NCI-H524 treated with DMSO at 0.1 percent for 48 hours (cell line): ENCODE data around the gene ZNF273.
A peak's percentile ranks its signal among the peaks of the same experiment; 100 is the strongest.
"Not testable (repeated sequence)": the region's sequence is repeated elsewhere in the genome, so short reads cannot be mapped to it uniquely, and the experiment has no call there.

Source experiments
- DNase-seq: peaks from one replicate; lab custom pipeline; 2025; lab: John Stamatoyannopoulos, UW

Gene ZNF273

GRCh38 chr7:64944667-64945502 lies 41.8 kb downstream of the ZNF273 start:
- not testable (repeated sequence) for DNase-seq

DNA sequence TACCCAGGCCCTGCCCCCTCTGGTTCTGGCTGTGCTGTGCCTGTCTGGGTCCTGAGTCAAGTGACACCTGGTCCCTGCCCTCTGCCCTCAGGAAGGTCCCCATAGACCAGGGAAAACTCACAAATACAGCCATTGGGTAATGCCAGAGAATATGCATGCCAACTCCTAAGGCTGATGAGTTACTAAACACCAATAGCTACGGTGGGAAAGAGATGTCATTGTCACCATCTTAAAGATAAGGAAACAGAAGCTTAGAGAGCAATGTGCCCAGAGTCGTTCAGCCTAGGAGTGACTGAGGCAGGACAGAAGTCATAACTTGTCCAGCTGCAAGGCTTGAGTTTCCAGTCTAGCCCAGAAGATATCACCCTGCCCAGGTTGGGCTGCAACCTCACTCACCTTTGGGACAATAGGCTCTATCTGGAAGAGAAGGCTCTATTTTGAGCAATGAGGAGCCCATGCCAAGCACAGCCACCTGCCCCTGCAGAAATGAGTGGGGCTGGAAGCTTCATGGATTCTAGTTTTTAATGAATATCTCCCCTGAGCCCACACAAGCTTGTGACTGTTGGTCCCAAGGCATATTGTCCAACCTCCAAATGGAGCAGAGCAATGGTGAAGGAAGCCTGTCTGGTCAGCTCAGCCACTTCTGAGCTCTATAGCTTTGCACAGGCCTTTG lies 42.6 kb downstream of the ZNF273 start:
- no peak for DNase-seq

DNA sequence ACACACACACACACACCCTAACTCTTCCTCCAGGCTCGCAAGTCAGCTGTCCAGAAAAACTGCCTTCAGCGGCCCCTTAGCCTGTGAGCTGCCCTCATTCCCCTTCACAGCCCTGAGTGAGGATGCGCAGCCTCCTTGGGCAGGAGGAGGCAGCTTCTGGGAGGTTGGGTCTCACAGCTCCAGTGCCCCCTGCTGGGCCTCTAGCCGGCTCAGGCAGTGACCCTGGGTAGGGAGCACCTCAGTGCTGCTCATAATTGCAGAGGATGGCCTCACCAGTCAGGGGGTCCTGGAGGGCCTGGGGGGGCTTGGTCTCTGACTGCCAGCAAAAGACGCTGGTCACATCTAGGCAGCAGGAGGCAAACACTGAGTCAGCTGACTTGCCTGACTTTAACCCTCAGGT lies 43.7 kb downstream of the ZNF273 start:
- DNase-seq, result no peak

DNA sequence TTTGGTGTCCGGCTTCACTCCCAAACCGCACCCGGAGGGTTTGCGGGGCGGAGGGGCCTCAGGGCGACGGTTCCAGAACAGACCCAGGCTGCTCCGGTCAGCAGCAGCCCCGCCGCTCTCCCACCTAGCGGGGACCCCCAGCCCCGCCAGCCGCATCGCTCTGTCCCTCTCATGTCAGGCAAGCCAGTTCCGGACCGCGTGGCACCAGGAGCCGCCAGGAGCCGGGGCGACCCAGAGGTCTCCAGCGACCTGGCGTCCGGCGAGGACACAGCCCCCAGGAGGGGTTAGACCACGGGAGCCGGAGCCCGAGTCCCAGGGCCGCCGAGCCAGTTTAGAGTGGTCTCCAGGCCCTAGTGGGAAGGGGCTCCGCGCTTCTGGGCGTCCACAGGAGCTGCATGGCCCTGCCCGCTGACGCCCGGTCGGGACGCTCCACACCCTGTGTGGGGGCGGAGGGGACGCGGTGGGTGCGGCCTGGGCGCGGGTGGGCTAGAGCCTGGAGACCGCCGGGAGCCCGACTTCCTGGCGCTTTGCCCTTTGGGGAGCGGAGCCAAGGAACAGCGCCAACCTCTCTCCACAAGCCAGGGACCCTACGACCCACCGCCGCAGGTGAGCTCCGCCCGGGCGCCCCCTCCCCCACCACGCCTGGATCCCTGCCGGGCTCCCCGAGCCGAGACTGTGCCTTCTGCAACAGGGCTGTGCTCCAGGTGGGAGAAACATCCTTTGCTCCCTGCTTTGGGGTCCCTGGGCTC lies 44.4 kb downstream of the ZNF273 start:
- no peak for DNase-seq

GRCh38 chr7:64948774-64949173 lies 45.7 kb downstream of the ZNF273 start:
- DNase-seq, result not testable (repeated sequence)

DNA sequence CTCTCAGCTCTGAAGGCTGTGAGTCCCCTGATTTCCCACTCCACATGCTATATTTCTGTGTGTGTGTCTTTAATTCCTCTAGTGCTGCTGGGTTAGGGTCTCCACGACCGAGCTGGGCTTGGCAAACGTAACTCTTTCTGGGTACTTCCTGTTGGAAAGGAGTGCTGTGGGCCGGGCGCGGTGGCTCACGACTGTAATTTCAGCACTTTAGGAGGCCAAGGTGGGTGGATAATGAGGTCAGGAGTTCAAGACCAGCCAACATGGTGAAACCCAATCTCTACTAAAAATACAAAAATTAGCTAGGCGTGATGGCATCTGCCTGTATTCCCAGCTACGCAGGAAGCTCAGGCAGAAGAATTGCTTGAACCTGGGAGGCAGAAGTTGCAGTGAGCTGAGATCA lies 47.6 kb downstream of the ZNF273 start:
- not testable (repeated sequence) for DNase-seq

GRCh38 chr7:64951250-64951848 lies 48.3 kb downstream of the ZNF273 start:
- DNase-seq, result no peak

- DNase-seq, result peak; percentile 38
Measured at GRCh38 chr7:64959072-64959747, 56.1 kb downstream of the ZNF273 start.

DNA sequence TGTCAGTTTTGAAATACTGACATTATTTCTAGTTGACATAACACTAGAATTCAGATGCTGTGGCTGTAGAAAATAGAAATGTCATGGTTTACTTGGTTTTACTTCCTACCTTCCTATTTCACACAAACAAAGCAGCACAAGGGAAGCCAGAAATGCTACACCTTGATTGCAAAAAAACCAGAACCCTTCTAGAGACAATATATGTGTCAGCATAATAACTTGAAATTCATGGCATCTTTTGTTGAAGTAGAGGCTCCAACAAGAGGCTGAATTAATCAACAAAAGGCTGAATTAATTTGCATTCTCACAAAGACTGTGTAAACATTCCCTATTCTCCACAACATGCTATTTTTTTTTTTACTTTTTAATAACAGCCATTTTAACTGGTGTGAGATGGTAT lies 62.5 kb downstream of the ZNF273 start:
- DNase-seq, result no peak

DNA sequence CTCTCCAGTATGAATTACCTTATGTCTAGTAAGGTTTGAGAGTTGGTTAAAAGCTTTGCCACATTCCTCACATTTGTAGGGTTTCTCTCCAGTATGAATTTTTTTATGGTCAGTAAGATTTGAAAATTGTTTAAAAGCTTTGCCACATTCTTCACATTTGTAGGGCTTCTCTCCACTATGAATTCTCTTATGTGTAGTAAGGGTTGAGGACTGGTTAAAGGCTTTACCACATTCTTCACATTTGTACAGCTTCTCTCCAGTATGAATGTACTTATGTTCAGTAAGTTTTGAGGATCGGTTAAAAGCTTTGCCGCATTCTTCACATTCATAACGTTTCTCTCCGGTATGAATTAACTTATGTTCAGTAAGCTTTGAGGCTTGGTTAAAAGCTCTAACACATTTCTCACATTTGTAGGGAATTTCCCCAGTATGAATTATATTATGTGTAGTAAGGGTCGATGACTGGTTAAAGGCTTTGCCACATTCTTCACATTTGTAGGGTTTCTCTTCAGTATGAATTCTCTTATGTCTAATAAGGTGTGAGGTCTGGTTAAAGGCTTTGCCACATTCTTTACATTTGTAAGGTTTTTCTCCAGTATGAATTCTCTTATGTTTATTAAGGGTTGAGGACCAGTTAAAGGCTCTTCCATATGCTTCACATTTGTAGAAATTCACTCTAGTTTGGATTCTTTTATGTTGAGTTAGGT lies 75.6 kb downstream of the ZNF273 start:
- DNase-seq, result no peak
